Spleen (tissue), 11 donors: ENCODE results near the gene ERICH6B. TPM values are rescaled to one million over a fixed set of nuclear protein-coding genes. Genes with fewer than 3 reads are reported as not detected.

ENCODE experiments used
- DNase-seq: peaks from one replicate; pipeline ENCODE4 v3.0.0-alpha.2; 2020
- H3K27ac ChIP-seq, 8 donors: fragments of 200-600 bp; sonication (generic) in 7 of 8; 1 replicate in 4 of 8; 2 replicates in 4 of 8; pipeline versions ENCODE4 v1.5.0 to v1.8.0; 2016 to 2021; ENCODE audit warnings: inconsistent platforms in 4 of 8, mild to moderate bottlenecking in 4 of 8, moderate library complexity in 1 of 8
- H3K27me3 ChIP-seq, 7 donors: fragments of 200-600 bp; sonication (generic) in 6 of 7; replicated peaks in 1 of 7; 1 replicate in 4 of 7; 2 replicates in 3 of 7; pipeline versions ENCODE4 v1.5.0 to v1.8.0; 2016 to 2021; ENCODE audit warnings: inconsistent platforms in 3 of 7, mild to moderate bottlenecking in 1 of 7
- H3K36me3 ChIP-seq, 6 donors: fragments of 200-600 bp; sonication (generic) in 5 of 6; 1 replicate in 4 of 6; 2 replicates in 2 of 6; pipeline versions ENCODE4 v1.5.0 to v1.8.0; 2016 to 2021; ENCODE audit warnings: inconsistent platforms in 2 of 6
- H3K4me1 ChIP-seq, 6 donors: fragments of 200-600 bp; sonication (generic) in 5 of 6; 1 replicate in 3 of 6; 2 replicates in 3 of 6; pipeline versions ENCODE4 v1.5.0 to v1.8.0; 2016 to 2021; ENCODE audit warnings: inconsistent platforms in 3 of 6
- H3K4me3 ChIP-seq, 8 donors: fragments of 200-600 bp; sonication (generic) in 7 of 8; 1 replicate in 4 of 8; 2 replicates in 4 of 8; pipeline versions ENCODE4 v1.5.0 to v1.8.0; 2016 to 2021; ENCODE audit warnings: inconsistent platforms in 4 of 8, mild to moderate bottlenecking in 4 of 8, moderate library complexity in 2 of 8
- H3K9me3 ChIP-seq, 8 donors: fragments of 200-600 bp; sonication (generic) in 7 of 8; 1 replicate in 4 of 8; 2 replicates in 4 of 8; pipeline versions ENCODE4 v1.5.0 to v1.8.0; 2016 to 2021; ENCODE audit warnings: inconsistent platforms in 4 of 8
- CTCF ChIP-seq, 11 experiments: fragments of 200-600 bp in 7 of 11; fragments of 450-650 bp in 4 of 11; sonication (generic) in 4 of 11; IDR thresholded peaks in 8 of 11; conservative IDR thresholded peaks in 3 of 11; 1 replicate in 7 of 11; 2 replicates in 4 of 11; pipeline versions ENCODE4 v1.4.0 to v1.8.0; 2016 to 2021; ENCODE audit warnings: antibody characterized with exemption in 11 of 11, inconsistent platforms in 4 of 11, mild to moderate bottlenecking in 1 of 11
- POLR2A ChIP-seq, 3 donors: fragments of 450-650 bp; IDR thresholded peaks; one replicate each; pipeline ENCODE4 v1.5.1; 2017; ENCODE audit warnings: antibody characterized with exemption in 3 of 3, mild to moderate bottlenecking in 1 of 3
- POLR2AphosphoS5 ChIP-seq, 3 donors: sonication (generic); formaldehyde crosslinking; IDR thresholded peaks; one replicate each; pipeline ENCODE4 v1.5.1; 2017; ENCODE audit warnings: antibody characterized with exemption in 3 of 3
- WGBS, 5 donors: extraction: QIAGEN DNeasy Blood & Tissue Kit in 3 of 5; methylation state at CpG; one replicate each; pipeline versions ENCODE4 v1.1.5 to v1.1.7; 2013 to 2018; 5-methylcytosine and 5-hydroxymethylcytosine counted together
- intact Hi-C: fragments of 100-400 bp; cut with DNase I; formaldehyde crosslinking; loops from one replicate; pipeline ENCODE4 v1.15.0; 2023; ENCODE audit warnings: low total_unique reads
- polyA plus RNA-seq, 3 donors: library from polyadenylated mRNA; stranded (reverse); fragments of 200-250 nt; gene quantifications; one replicate each; pipeline ENCODE4 v1.2.1, GENCODE V29; 2013
- total RNA-seq, 7 donors: library from RNA; depleted of rRNA in 3 of 7; stranded (reverse); fragments of >200 nt in 3 of 7; fragmentation: NEBNext Ultra II Directional in 4 of 7; extraction: Animal tissue kit (Norgen Biotek cat#: 25700) in 4 of 7; gene quantifications; one replicate each; pipeline versions ENCODE4 v1.1.0 to v1.2.1, GENCODE V29; 2016 to 2021
- donor health status: healthy with polysubstance abuse.
- donor health status: DM: no; HTN: no; CAD: no; lungs with moderate emphysema.
- donor health status: DM: no; HTN: no; CAD: no.
- donor health status: Bipolar disorder and iron deficiency.
- donor health status: healthy.
- donor health status: DM: no; HTN: no; CAD: no.
- donor health status: DM: yes; HTN: yes; CAD: no.

ERICH6B gene
- total and polyA plus RNA-seq, 10 donors: not detected

- intact Hi-C loops: no loop called here
- H3K27ac ChIP-seq: no peak overlapping the region
- no peak overlapping the region for H3K4me3 ChIP-seq
- peaks cover 0 to 25% (median 14%) of the 10 kb centered on the region in 7 donors for H3K27me3 ChIP-seq
- no peaks in the 10 kb centered on the region for H3K36me3 ChIP-seq
- H3K9me3 ChIP-seq: no peaks in the 10 kb centered on the region
- TF ChIP-seq POLR2A (IDR thresholded peaks at IDR 0.05): no peak
- no peak for TF ChIP-seq CTCF (IDR thresholded peaks at IDR 0.05 in 8 of 11, conservative IDR thresholded peaks at IDR 0.05 in 3 of 11)
- TF ChIP-seq POLR2AphosphoS5 (IDR thresholded peaks at IDR 0.05): no peak
- WGBS, 5 donors: 54 to 64% (median 61%) methylated on average over 4 of the region's 4 CpGs
- no peaks in the 10 kb centered on the region for H3K4me1 ChIP-seq
- no peak for DNase-seq
Observed at GRCh38 chr13:45626731-45627374, 11.3 kb upstream of the ERICH6B start.

- Histone ChIP-seq H3K4me1 (no peaks in the 10 kb centered on the region), H3K9me3 (no peaks in the 10 kb centered on the region), H3K4me3 (no peak overlapping the region), H3K27me3 (peaks cover 0 to 41% (median 21%) of the 10 kb centered on the region in 7 donors), H3K27ac (no peak overlapping the region), H3K36me3 (no peaks in the 10 kb centered on the region)
- intact Hi-C loops: no loop called here
- no peak for DNase-seq
- TF ChIP-seq CTCF (IDR thresholded peaks at IDR 0.05 in 8 of 11, conservative IDR thresholded peaks at IDR 0.05 in 3 of 11): peak in 8 of 11 experiments; percentile 33 to 59 (median 44)
- TF ChIP-seq POLR2A (IDR thresholded peaks at IDR 0.05): no peak
- TF ChIP-seq POLR2AphosphoS5 (IDR thresholded peaks at IDR 0.05): no peak
- WGBS, 5 donors: 40 to 50% (median 42%) methylated on average over 5 of the region's 5 CpGs
Observed at GRCh38 chr13:45623516-45624090, 8.1 kb upstream of the ERICH6B start.

- TF ChIP-seq POLR2AphosphoS5 (IDR thresholded peaks at IDR 0.05) (no peak), POLR2A (IDR thresholded peaks at IDR 0.05) (no peak), CTCF (IDR thresholded peaks at IDR 0.05 in 8 of 11, conservative IDR thresholded peaks at IDR 0.05 in 3 of 11) (no peak)
- intact Hi-C loops: no loop called here
- Histone ChIP-seq H3K4me1 (no peaks in the 10 kb centered on the region), H3K27ac (no peak overlapping the region), H3K36me3 (no peaks in the 10 kb centered on the region), H3K9me3 (no peaks in the 10 kb centered on the region), H3K27me3 (peaks cover 0 to 41% (median 21%) of the 10 kb centered on the region in 7 donors), H3K4me3 (no peak overlapping the region)
- no peak for DNase-seq
- 22 to 40% (median 30%) methylated on average over 4 to 6 of the region's 6 CpGs for WGBS, 5 donors
Observed at GRCh38 chr13:45621950-45622349, 6.4 kb upstream of the ERICH6B start.

GRCh38 chr13:45607931-45608330, 7.6 kb downstream of the ERICH6B start:
- no peaks in the 10 kb centered on the region for H3K4me1 ChIP-seq
- H3K36me3 ChIP-seq: no peaks in the 10 kb centered on the region
- H3K27me3 ChIP-seq: peaks cover 0 to 35% (median 0%) of the 10 kb centered on the region in 7 donors
- no peak overlapping the region for H3K4me3 ChIP-seq
- TF ChIP-seq POLR2AphosphoS5 (IDR thresholded peaks at IDR 0.05) (no peak), CTCF (IDR thresholded peaks at IDR 0.05 in 8 of 11, conservative IDR thresholded peaks at IDR 0.05 in 3 of 11) (no peak), POLR2A (IDR thresholded peaks at IDR 0.05) (no peak)
- no peak for DNase-seq
- 34 to 54% (median 42%) methylated on average over 3 of the region's 3 CpGs for WGBS, 5 donors
- intact Hi-C loops: no loop called here
- no peak overlapping the region for H3K27ac ChIP-seq
- H3K9me3 ChIP-seq: no peaks in the 10 kb centered on the region
